Amniotic stem cell (primary cell): ENCODE measurements around the gene BCAS3.

Experiments used
- DNase-seq: peaks from one replicate; lab custom pipeline; 2025; lab: John Stamatoyannopoulos, UW

Gene BCAS3

GRCh38 chr17:61251939-61252865, 574.6 kb downstream of the BCAS3 start:
- no peak for DNase-seq

- DNase-seq: no peak
Observed at GRCh38 chr17:61253362-61253761, 575.7 kb downstream of the BCAS3 start.

- DNase-seq: no peak
Observed at GRCh38 chr17:61253937-61254574, 576.4 kb downstream of the BCAS3 start.

- DNase-seq: no peak
Observed at GRCh38 chr17:61254904-61255303, 577.3 kb downstream of the BCAS3 start.

- DNase-seq: no peak
Observed at GRCh38 chr17:61255647-61256046, 578.0 kb downstream of the BCAS3 start.

GRCh38 chr17:61259360-61259759, 581.7 kb downstream of the BCAS3 start:
- DNase-seq: no peak

- no peak for DNase-seq
Observed at GRCh38 chr17:61260071-61260797, 582.6 kb downstream of the BCAS3 start.

GRCh38 chr17:61261001-61261637, 583.5 kb downstream of the BCAS3 start:
- DNase-seq: no peak

GRCh38 chr17:61265397-61265796, 587.7 kb downstream of the BCAS3 start:
- DNase-seq: no peak

- no peak for DNase-seq
Observed at GRCh38 chr17:61267847-61268246, 590.2 kb downstream of the BCAS3 start.

GRCh38 chr17:61275395-61275794, 597.7 kb downstream of the BCAS3 start:
- DNase-seq: no peak

- DNase-seq: no peak
Observed at GRCh38 chr17:61276806-61277205, 599.2 kb downstream of the BCAS3 start.

GRCh38 chr17:61279476-61280145, 602.0 kb downstream of the BCAS3 start:
- no peak for DNase-seq

GRCh38 chr17:61280338-61280737, 602.7 kb downstream of the BCAS3 start:
- DNase-seq: no peak

GRCh38 chr17:61280851-61281250, 603.2 kb downstream of the BCAS3 start:
- no peak for DNase-seq

- no peak for DNase-seq
Observed at GRCh38 chr17:61282377-61282776, 604.7 kb downstream of the BCAS3 start.

- no peak for DNase-seq
Observed at GRCh38 chr17:61283043-61283442, 605.4 kb downstream of the BCAS3 start.

- peak; percentile 9 for DNase-seq
Observed at GRCh38 chr17:61284174-61284573, 606.5 kb downstream of the BCAS3 start.

GRCh38 chr17:61284746-61285145, 607.1 kb downstream of the BCAS3 start:
- DNase-seq: no peak

- no peak for DNase-seq
Observed at GRCh38 chr17:61285526-61286320, 608.1 kb downstream of the BCAS3 start.

- DNase-seq: no peak
Observed at GRCh38 chr17:61286449-61286848, 608.8 kb downstream of the BCAS3 start.
